Kidney (tissue), 14 donors: Measurements from ENCODE around the gene KRTAP10-7. TPM values are rescaled to one million over a fixed set of nuclear protein-coding genes. Genes with fewer than 3 reads are reported as not detected.

Source experiments
- DNase-seq, 5 donors: peaks; one replicate each; pipeline ENCODE4 v3.0.0-alpha.2; 2013 to 2020
- FAIRE-seq: peaks from 2 replicates; lab custom pipeline; 2012; peaks lifted over from hg19 to GRCh38; lab: Jason Lieb, UNC
- H3K27ac ChIP-seq, 2 donors: one replicate each; pipeline ENCODE4 v1.7.0; 2013; ENCODE audit warnings: low read depth in 2 of 2, low read length in 2 of 2, inconsistent platforms in 1 of 2
- H3K27me3 ChIP-seq: one replicate; pipeline ENCODE4 v1.7.1; 2013; ENCODE audit warnings: low read length, inconsistent platforms; ENCODE audit not compliant: control insufficient read depth, insufficient read depth
- H3K36me3 ChIP-seq, 3 donors: one replicate each; pipeline versions ENCODE4 v1.7.0 to v1.7.1; 2013; ENCODE audit warnings: low read length in 3 of 3, control low read depth in 1 of 3, inconsistent platforms in 1 of 3; ENCODE audit not compliant: insufficient read depth in 3 of 3, control insufficient read depth in 2 of 3
- H3K4me1 ChIP-seq, 3 donors: one replicate each; pipeline versions ENCODE4 v1.7.0 to v1.7.1; 2013; ENCODE audit warnings: low read length in 3 of 3, inconsistent platforms in 1 of 3, low read depth in 1 of 3; ENCODE audit not compliant: control insufficient read depth in 2 of 3, insufficient read depth in 2 of 3
- H3K4me3 ChIP-seq, 3 donors: one replicate each; pipeline versions ENCODE4 v1.7.0 to v1.8.1; 2013; ENCODE audit warnings: low read length in 3 of 3, control low read depth in 1 of 3, inconsistent platforms in 1 of 3
- H3K9ac ChIP-seq, 3 donors: one replicate each; pipeline versions ENCODE4 v1.7.0 to v1.7.1; 2013; ENCODE audit warnings: low read length in 3 of 3, control low read depth in 1 of 3, inconsistent platforms in 1 of 3
- H3K9me3 ChIP-seq, 3 donors: one replicate each; pipeline versions ENCODE4 v1.7.0 to v1.7.1; 2013; ENCODE audit warnings: low read length in 3 of 3, control low read depth in 1 of 3, inconsistent platforms in 1 of 3; ENCODE audit not compliant: control insufficient read depth in 2 of 3, insufficient read depth in 1 of 3
- CTCF ChIP-seq: IDR thresholded peaks from 3 replicates; pipeline ENCODE4 v1.5.1; 2012; ENCODE audit warnings: mild to moderate bottlenecking, moderate library complexity, borderline replicate concordance; ENCODE audit not compliant: insufficient read depth; ENCODE audit errors: extremely low read depth
- intact Hi-C: fragments of 100-400 bp; cut with DNase I; formaldehyde crosslinking; loops from one replicate; pipeline ENCODE4 v1.11.1; 2022
- polyA plus RNA-seq: library from polyadenylated mRNA; stranded (reverse); fragments of 350-450 nt; fragmentation: Illumina TruSeq; extraction: RNeasy Lipid Tissue Mini Kit (QIAGEN cat#74804); gene quantifications from one replicate; pipeline ENCODE4 v1.2.3, GENCODE V29; 2014; ENCODE audit warnings: low read depth, low replicate concordance; ENCODE audit not compliant: insufficient read depth
- total RNA-seq: library from RNA; stranded (reverse); fragmentation: NEBNext Ultra II Directional; extraction: Animal tissue kit (Norgen Biotek cat#: 25700); gene quantifications from one replicate; pipeline ENCODE4 v1.2.1, GENCODE V29; 2021
- donor health status: control.
- donor health status: control.
- donor health status: control.
- donor health status: control.
- donor health status: control.
- donor health status: DM: yes; HTN: yes; CAD: no.
- donor health status: Normal renal cell carcinoma (clear cell type).

The KRTAP10-7 gene
- total and polyA plus RNA-seq, 2 donors from 2014 or later: not detected

GRCh38 chr21:44552681-44553080 lies 47.7 kb upstream of the KRTAP10-7 start:
- Histone ChIP-seq H3K4me1 (no peaks in the 10 kb centered on the region), H3K27ac (no peak overlapping the region), H3K9me3 (no peaks in the 10 kb centered on the region), H3K27me3 (no peaks in the 10 kb centered on the region), H3K36me3 (no peaks in the 10 kb centered on the region), H3K4me3 (no peak overlapping the region), H3K9ac (no peak overlapping the region)
- FAIRE-seq (no peak), DNase-seq (peak in 1 of 5 donors; percentile 39)
- intact Hi-C loops: no loop called here
- TF ChIP-seq CTCF: no peak

- Histone ChIP-seq H3K4me3 (no peak overlapping the region), H3K27me3 (no peaks in the 10 kb centered on the region), H3K36me3 (no peaks in the 10 kb centered on the region), H3K27ac (no peak overlapping the region), H3K9me3 (no peaks in the 10 kb centered on the region), H3K4me1 (no peaks in the 10 kb centered on the region), H3K9ac (no peak overlapping the region)
- intact Hi-C loops: no loop called here
- FAIRE-seq: no peak
- DNase-seq: no peak
- no peak for TF ChIP-seq CTCF
Observed at GRCh38 chr21:44555200-44555875, 45.1 kb upstream of the KRTAP10-7 start.

GRCh38 chr21:44556879-44557278 lies 43.5 kb upstream of the KRTAP10-7 start:
- Histone ChIP-seq H3K4me3 (no peak overlapping the region), H3K9me3 (no peaks in the 10 kb centered on the region), H3K27ac (no peak overlapping the region), H3K27me3 (no peaks in the 10 kb centered on the region), H3K9ac (no peak overlapping the region), H3K36me3 (no peaks in the 10 kb centered on the region), H3K4me1 (no peaks in the 10 kb centered on the region)
- DNase-seq (no peak), FAIRE-seq (no peak)
- intact Hi-C loops: no loop called here
- TF ChIP-seq CTCF: no peak
